ENCODE results near the gene NOG. TPM values are rescaled to one million over a fixed set of nuclear protein-coding genes. Genes with fewer than 3 reads are reported as not detected.

NOG gene
- total RNA-seq, 2 experiments from 2014 or later, result 12.5 to 12.7 TPM

DNA sequence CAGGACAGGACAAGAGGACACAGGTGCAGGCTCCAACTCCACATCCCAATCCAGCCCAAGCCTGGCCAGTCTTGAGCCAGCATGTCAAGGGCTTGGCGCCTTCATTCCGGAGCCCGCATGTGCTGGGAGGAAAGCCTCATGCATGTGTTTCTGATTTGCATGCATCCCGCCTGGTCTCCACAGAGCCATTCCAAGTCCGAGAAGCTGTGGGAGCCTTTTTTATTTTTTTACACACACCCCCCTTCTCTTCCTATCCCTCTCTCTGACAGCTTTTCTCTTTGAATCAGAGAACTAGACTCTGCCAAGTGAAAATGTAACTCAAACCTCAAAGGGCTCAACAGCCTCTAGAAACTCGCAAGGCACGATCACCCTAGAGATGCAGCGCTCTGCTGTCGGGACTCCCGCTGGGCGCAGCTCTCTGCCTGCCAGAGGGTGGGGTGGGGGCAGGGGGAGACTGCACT lies 45.1 kb downstream of the NOG start:
- Mint-ChIP-seq H3K27me3 (no peaks in the 10 kb centered on the region), H3K36me3 (ENCODE audit: low read depth) (no peaks in the 10 kb centered on the region), H3K4me1 (ENCODE audit: low read depth) (no peaks in the 10 kb centered on the region), H3K4me3 (no peak overlapping the region), H3K27ac (no peak overlapping the region), H3K9me3 (no peaks in the 10 kb centered on the region)
- Histone ChIP-seq H3K4me1 (ENCODE audit: insufficient read depth, low read length) (peaks cover 4% of the 10 kb centered on the region), H3K4me3 (ENCODE audit: low read length) (no peak overlapping the region), H3K9me3 (ENCODE audit: control insufficient read depth in 1 of 2, insufficient read depth in 1 of 2, low read length in 2 of 2) (no peaks in the 10 kb centered on the region), H3K27me3 (ENCODE audit: control insufficient read depth in 1 of 2, insufficient read depth in 2 of 2, low read length in 2 of 2) (no peaks in the 10 kb centered on the region), H3K36me3 (ENCODE audit: insufficient read depth, low read length) (no peaks in the 10 kb centered on the region), H3K27ac (ENCODE audit: low read depth in 1 of 2, low read length in 2 of 2) (no peak overlapping the region)
- TF ChIP-seq CTCF (IDR thresholded peaks at IDR 0.05), result no peak
- CTCF ChIA-PET, result no interaction called here
- DNase-seq (no peak), ATAC-seq (ENCODE audit: poor library complexity) (no peak)
- POLR2A ChIA-PET, result interaction anchor here (1.3 to 2.3 kb wide), 2 partner anchors 9 to 40 kb away, joined by 3 to 9 read pairs; no protein-coding TSS in a partner anchor
- intact Hi-C loops (cut with DNase I, micrococcal nuclease), result no loop called here

- Mint-ChIP-seq H3K27me3 (no peaks in the 10 kb centered on the region), H3K4me3 (no peak overlapping the region), H3K27ac (no peak overlapping the region), H3K4me1 (ENCODE audit: low read depth) (no peaks in the 10 kb centered on the region), H3K9me3 (no peaks in the 10 kb centered on the region), H3K36me3 (ENCODE audit: low read depth) (no peaks in the 10 kb centered on the region)
- no peaks in the 10 kb centered on the region for H3K36me3 ChIP-seq (ENCODE audit: insufficient read depth, low read length)
- H3K9me3 ChIP-seq (ENCODE audit: control insufficient read depth in 1 of 2, insufficient read depth in 1 of 2, low read length in 2 of 2), result no peaks in the 10 kb centered on the region
- intact Hi-C loops (cut with DNase I, micrococcal nuclease), result no loop called here
- ChIA-PET POLR2A (interaction anchor here (1.8 to 2.5 kb wide), 3 partner anchors 41 to 46 kb away, joined by 9 to 10 read pairs (median 9); partner anchors contain the start of gene NOG), CTCF (no interaction called here)
- no peak overlapping the region for H3K27ac ChIP-seq (ENCODE audit: low read depth in 1 of 2, low read length in 2 of 2)
- no peak for TF ChIP-seq CTCF (IDR thresholded peaks at IDR 0.05)
- no peak overlapping the region for H3K4me3 ChIP-seq (ENCODE audit: low read length)
- DNase-seq, result no peak
- no peaks in the 10 kb centered on the region for H3K27me3 ChIP-seq (ENCODE audit: control insufficient read depth in 1 of 2, insufficient read depth in 2 of 2, low read length in 2 of 2)
- ATAC-seq (ENCODE audit: poor library complexity), result no peak
- peaks cover 4% of the 10 kb centered on the region for H3K4me1 ChIP-seq (ENCODE audit: insufficient read depth, low read length)
Observed at GRCh38 chr17:56639517-56639916, 46.0 kb downstream of the NOG start.

- POLR2A ChIA-PET, result interaction anchor here (0.5 to 2.5 kb wide), 3 partner anchors 45 to 257 kb away, joined by 3 to 10 read pairs (median 9); partner anchors contain the start of gene NOG
- peak in 1 of 14 experiments; percentile 34 for DNase-seq
Observed at GRCh38 chr17:56640116-56640515, 46.6 kb downstream of the NOG start.

More at GRCh38 chr17:56640116-56640515, 46.6 kb downstream of the NOG start:
- H3K4me3 Mint-ChIP-seq, result no peak overlapping the region
- no peak for ATAC-seq (ENCODE audit: poor library complexity)
- CTCF ChIA-PET, result no interaction called here
- H3K27ac Mint-ChIP-seq, result no peak overlapping the region
- H3K9me3 Mint-ChIP-seq, result no peaks in the 10 kb centered on the region
- Histone ChIP-seq H3K27me3 (ENCODE audit: control insufficient read depth in 1 of 2, insufficient read depth in 2 of 2, low read length in 2 of 2) (peaks cover 0 to 4% of the 10 kb centered on the region in 2 experiments), H3K36me3 (ENCODE audit: insufficient read depth, low read length) (no peaks in the 10 kb centered on the region), H3K4me1 (ENCODE audit: insufficient read depth, low read length) (peaks cover 4% of the 10 kb centered on the region), H3K27ac (ENCODE audit: low read depth in 1 of 2, low read length in 2 of 2) (no peak overlapping the region), H3K4me3 (ENCODE audit: low read length) (no peak overlapping the region), H3K9me3 (ENCODE audit: control insufficient read depth in 1 of 2, insufficient read depth in 1 of 2, low read length in 2 of 2) (no peaks in the 10 kb centered on the region)
- no peaks in the 10 kb centered on the region for H3K4me1 Mint-ChIP-seq (ENCODE audit: low read depth)
- no peaks in the 10 kb centered on the region for H3K36me3 Mint-ChIP-seq (ENCODE audit: low read depth)
- no peak for TF ChIP-seq CTCF (IDR thresholded peaks at IDR 0.05)
- intact Hi-C loops (cut with DNase I, micrococcal nuclease), result no loop called here
- H3K27me3 Mint-ChIP-seq, result no peaks in the 10 kb centered on the region

All from CD4-positive, alpha-beta T cell (primary cell).